ENCODE data around the gene LAMA4. TPM values are rescaled to one million over a fixed set of nuclear protein-coding genes. Genes with fewer than 3 reads are reported as not detected.
A peak's percentile ranks its signal among the peaks of the same experiment; 100 is the strongest.

The LAMA4 gene
- total RNA-seq, 2 experiments from 2014 or later: not detected

- Mint-ChIP-seq H3K4me3 (no peak overlapping the region), H3K27me3 (peaks cover 9% of the 10 kb centered on the region), H3K4me1 (peaks cover 9% of the 10 kb centered on the region), H3K36me3 (no peaks in the 10 kb centered on the region), H3K9me3 (no peaks in the 10 kb centered on the region), H3K27ac (no peak overlapping the region)
- no peak for DNase-seq
Measured at GRCh38 chr6:112149719-112150263, 104.6 kb downstream of the LAMA4 start.

- Mint-ChIP-seq H3K27ac (no peak overlapping the region), H3K36me3 (no peaks in the 10 kb centered on the region), H3K27me3 (peaks cover 9% of the 10 kb centered on the region), H3K9me3 (no peaks in the 10 kb centered on the region), H3K4me1 (peaks cover 4% of the 10 kb centered on the region), H3K4me3 (no peak overlapping the region)
- no peak for DNase-seq
Measured at GRCh38 chr6:112149236-112149635, 105.1 kb downstream of the LAMA4 start.

GRCh38 chr6:112148103-112148502 is 106.3 kb downstream of the LAMA4 start:
- Mint-ChIP-seq H3K4me1 (no peaks in the 10 kb centered on the region), H3K36me3 (no peaks in the 10 kb centered on the region), H3K4me3 (no peak overlapping the region), H3K27ac (no peak overlapping the region), H3K9me3 (no peaks in the 10 kb centered on the region), H3K27me3 (peaks cover 6% of the 10 kb centered on the region)
- no peak for DNase-seq

- DNase-seq: no peak
- Mint-ChIP-seq H3K9me3 (no peaks in the 10 kb centered on the region), H3K4me3 (no peak overlapping the region), H3K36me3 (no peaks in the 10 kb centered on the region), H3K27me3 (peaks cover 3% of the 10 kb centered on the region), H3K4me1 (peaks cover 2% of the 10 kb centered on the region), H3K27ac (no peak overlapping the region)
Measured at GRCh38 chr6:112145080-112145573, 109.2 kb downstream of the LAMA4 start.

- Mint-ChIP-seq H3K36me3 (no peaks in the 10 kb centered on the region), H3K27ac (no peak overlapping the region), H3K4me3 (no peak overlapping the region), H3K27me3 (peaks cover 5% of the 10 kb centered on the region), H3K9me3 (no peaks in the 10 kb centered on the region), H3K4me1 (peaks cover 2% of the 10 kb centered on the region)
- DNase-seq: no peak
Measured at GRCh38 chr6:112144145-112144926, 110.0 kb downstream of the LAMA4 start.

- H3K4me1 Mint-ChIP-seq: peaks cover 2% of the 10 kb centered on the region
- H3K27me3 Mint-ChIP-seq: peaks cover 5% of the 10 kb centered on the region
- no peak for DNase-seq
- no peak overlapping the region for H3K4me3 Mint-ChIP-seq
- no peak overlapping the region for H3K27ac Mint-ChIP-seq
- H3K36me3 Mint-ChIP-seq: no peaks in the 10 kb centered on the region
- no peaks in the 10 kb centered on the region for H3K9me3 Mint-ChIP-seq
Measured at GRCh38 chr6:112141707-112142106, 112.7 kb downstream of the LAMA4 start.

GRCh38 chr6:112139052-112139451 is 115.3 kb downstream of the LAMA4 start:
- no peaks in the 10 kb centered on the region for H3K9me3 Mint-ChIP-seq
- H3K27ac Mint-ChIP-seq: no peak overlapping the region
- peaks cover 2% of the 10 kb centered on the region for H3K4me1 Mint-ChIP-seq
- no peaks in the 10 kb centered on the region for H3K36me3 Mint-ChIP-seq
- DNase-seq: no peak
- peaks cover 10% of the 10 kb centered on the region for H3K27me3 Mint-ChIP-seq
- no peak overlapping the region for H3K4me3 Mint-ChIP-seq

- Mint-ChIP-seq H3K4me3 (no peak overlapping the region), H3K9me3 (no peaks in the 10 kb centered on the region)
Measured at GRCh38 chr6:112130878-112131277, 123.5 kb downstream of the LAMA4 start.

GRCh38 chr6:112128208-112128607 is 126.2 kb downstream of the LAMA4 start:
- Mint-ChIP-seq H3K4me3 (no peak overlapping the region), H3K4me1 (no peaks in the 10 kb centered on the region), H3K36me3 (no peaks in the 10 kb centered on the region), H3K9me3 (no peaks in the 10 kb centered on the region), H3K27me3 (peaks cover 12% of the 10 kb centered on the region), H3K27ac (no peak overlapping the region)
- DNase-seq: no peak

More at GRCh38 chr6:112130878-112131277, 123.5 kb downstream of the LAMA4 start:
- H3K27me3 Mint-ChIP-seq: peaks cover 14% of the 10 kb centered on the region
- no peak for DNase-seq
- no peaks in the 10 kb centered on the region for H3K4me1 Mint-ChIP-seq
- no peak overlapping the region for H3K27ac Mint-ChIP-seq
- H3K36me3 Mint-ChIP-seq: no peaks in the 10 kb centered on the region

- Mint-ChIP-seq H3K9me3 (no peaks in the 10 kb centered on the region), H3K27me3 (peaks cover 4% of the 10 kb centered on the region), H3K36me3 (no peaks in the 10 kb centered on the region), H3K4me1 (no peaks in the 10 kb centered on the region), H3K4me3 (no peak overlapping the region), H3K27ac (no peak overlapping the region)
- no peak for DNase-seq
Measured at GRCh38 chr6:112123982-112124381, 130.4 kb downstream of the LAMA4 start.

GRCh38 chr6:112122756-112123155 is 131.6 kb downstream of the LAMA4 start:
- H3K27me3 Mint-ChIP-seq: peaks cover 4% of the 10 kb centered on the region

GRCh38 chr6:112118034-112118433 is 136.3 kb downstream of the LAMA4 start:
- H3K9me3 Mint-ChIP-seq: no peaks in the 10 kb centered on the region

More at GRCh38 chr6:112122756-112123155, 131.6 kb downstream of the LAMA4 start:
- no peak overlapping the region for H3K27ac Mint-ChIP-seq
- no peaks in the 10 kb centered on the region for H3K36me3 Mint-ChIP-seq
- H3K9me3 Mint-ChIP-seq: no peaks in the 10 kb centered on the region
- peaks cover 5% of the 10 kb centered on the region for H3K4me1 Mint-ChIP-seq
- no peak overlapping the region for H3K4me3 Mint-ChIP-seq
- DNase-seq: no peak

GRCh38 chr6:112117554-112117953 is 136.8 kb downstream of the LAMA4 start:
- H3K27me3 Mint-ChIP-seq: peaks cover 4% of the 10 kb centered on the region
- peak; percentile 12 for DNase-seq
- no peaks in the 10 kb centered on the region for H3K36me3 Mint-ChIP-seq
- H3K4me1 Mint-ChIP-seq: peaks cover 15% of the 10 kb centered on the region
- no peaks in the 10 kb centered on the region for H3K9me3 Mint-ChIP-seq
- H3K27ac Mint-ChIP-seq: peak overlapping the region; percentile 57
- H3K4me3 Mint-ChIP-seq: peak overlapping the region; percentile 48

More at GRCh38 chr6:112118034-112118433, 136.3 kb downstream of the LAMA4 start:
- H3K4me3 Mint-ChIP-seq: no peak overlapping the region
- H3K27ac Mint-ChIP-seq: no peak overlapping the region
- DNase-seq: no peak
- H3K27me3 Mint-ChIP-seq: peaks cover 4% of the 10 kb centered on the region
- peaks cover 15% of the 10 kb centered on the region for H3K4me1 Mint-ChIP-seq
- no peaks in the 10 kb centered on the region for H3K36me3 Mint-ChIP-seq

GRCh38 chr6:112116221-112116620 is 138.1 kb downstream of the LAMA4 start:
- Mint-ChIP-seq H3K36me3 (no peaks in the 10 kb centered on the region), H3K27ac (no peak overlapping the region), H3K4me3 (no peak overlapping the region), H3K27me3 (peaks cover 4% of the 10 kb centered on the region), H3K9me3 (no peaks in the 10 kb centered on the region), H3K4me1 (peaks cover 15% of the 10 kb centered on the region)
- DNase-seq: no peak

GRCh38 chr6:112114577-112115223 is 139.7 kb downstream of the LAMA4 start:
- Mint-ChIP-seq H3K4me3 (no peak overlapping the region), H3K4me1 (peaks cover 15% of the 10 kb centered on the region), H3K36me3 (no peaks in the 10 kb centered on the region), H3K9me3 (no peaks in the 10 kb centered on the region), H3K27ac (no peak overlapping the region), H3K27me3 (peaks cover 4% of the 10 kb centered on the region)
- DNase-seq: no peak

All from activated naive CD8-positive, alpha-beta T cell treated with anti-CD3 and anti-CD28 coated beads for 36 hours (primary cell).